GM12878 (cell line): ENCODE data around the gene RUBCNL. TPM values are rescaled to one million over a fixed set of nuclear protein-coding genes. Genes with fewer than 3 reads are reported as not detected.

Experiments
- CBFB ChIP-seq: IDR thresholded peaks from 2 replicates; pipeline ENCODE4 v1.6.1; 2016; ENCODE audit warnings: antibody characterized with exemption, low read depth
- CUX1 ChIP-seq: IDR thresholded peaks from 2 replicates; pipeline ENCODE4 v1.6.1; 2012; ENCODE audit warnings: improper control_type of control experiment, low read depth, low read length; ENCODE audit not compliant: insufficient replicate concordance
- EGR1 ChIP-seq, 2 experiments: IDR thresholded peaks; 1 replicate in 1 of 2; 2 replicates in 1 of 2; pipeline ENCODE4 v1.6.1; 2011 to 2012; ENCODE audit warnings: low read depth in 2 of 2, low read length in 2 of 2, borderline replicate concordance in 1 of 2, mild to moderate bottlenecking in 1 of 2, moderate library complexity in 1 of 2
- HDAC6 ChIP-seq: fragments of 200-600 bp; sonication (generic); IDR thresholded peaks from one replicate; pipeline ENCODE4 v1.8.0; 2017; ENCODE audit warnings: antibody characterized with exemption; ENCODE audit not compliant: unreplicated experiment
- HDGF ChIP-seq: fragments of 450-650 bp; IDR thresholded peaks from 2 replicates; pipeline ENCODE4 v1.6.1; 2016; ENCODE audit warnings: antibody characterized with exemption
- NFXL1 ChIP-seq: fragments of 450-650 bp; IDR thresholded peaks from 2 replicates; pipeline ENCODE4 v1.6.1; 2017; ENCODE audit warnings: antibody characterized with exemption, mild to moderate bottlenecking, borderline replicate concordance
- NR2C1 ChIP-seq: fragments of 450-650 bp; IDR thresholded peaks from 2 replicates; pipeline ENCODE4 v1.6.1; 2017; ENCODE audit warnings: antibody characterized with exemption, mild to moderate bottlenecking, moderate library complexity
- NR2F1 ChIP-seq: fragments of 450-650 bp; conservative IDR thresholded peaks from 2 replicates; pipeline ENCODE4 v1.6.1; 2017; ENCODE audit warnings: mild to moderate bottlenecking
- PAX5 ChIP-seq: IDR thresholded peaks from 2 replicates; pipeline ENCODE4 v1.6.1; 2011; ENCODE audit warnings: low read depth, low read length, borderline replicate concordance
- POLR2A ChIP-seq: IDR thresholded peaks from 2 replicates; pipeline ENCODE4 v1.6.1; 2011; ENCODE audit warnings: low read depth, mild to moderate bottlenecking, low read length
- RFX5 ChIP-seq: IDR thresholded peaks from 2 replicates; pipeline ENCODE4 v1.6.1; 2011; ENCODE audit warnings: low read depth, low read length, improper control_type of control experiment
- RUNX3 ChIP-seq: IDR thresholded peaks from 2 replicates; pipeline ENCODE4 v1.6.1; 2012; ENCODE audit warnings: low read length, inconsistent platforms
- SMC3 ChIP-seq: IDR thresholded peaks from 2 replicates; pipeline ENCODE4 v1.6.1; 2011; ENCODE audit warnings: low read length, improper control_type of control experiment, borderline replicate concordance
- SREBF1 ChIP-seq: IDR thresholded peaks from 2 replicates; pipeline ENCODE4 v1.6.1; 2012; ENCODE audit warnings: mild to moderate bottlenecking, low read length
- YY1 ChIP-seq: IDR thresholded peaks from 2 replicates; pipeline ENCODE4 v1.6.1; 2011; ENCODE audit warnings: low read depth, mild to moderate bottlenecking, low read length
- ZNF687 ChIP-seq: fragments of 450-650 bp; IDR thresholded peaks from 2 replicates; pipeline ENCODE4 v1.6.1; 2017; ENCODE audit warnings: mild to moderate bottlenecking, moderate library complexity
- ZZZ3 ChIP-seq: IDR thresholded peaks from 2 replicates; pipeline ENCODE4 v1.6.1; 2011; ENCODE audit warnings: low read depth; ENCODE audit not compliant: control insufficient read depth, insufficient read length
- polyA plus RNA-seq, 11 experiments: library from polyadenylated mRNA; depleted of rRNA in 4 of 11; unstranded in 6 of 11; stranded (reverse) in 5 of 11; fragments of >200 nt; fragmentation: Nextera tagmentation in 4 of 11; fragmentation: Illumina TruSeq in 1 of 11; extraction: Ambion mirVana in 4 of 11; extraction: Trizol in 1 of 11; gene quantifications; 1 replicate in 1 of 11; 2 replicates in 10 of 11; pipeline versions ENCODE4 v1.2.1 to v1.2.3, GENCODE V29; 2011 to 2016; ENCODE audit warnings: inconsistent platforms in 2 of 11, missing spikeins in 2 of 11, low read depth in 1 of 11
- total RNA-seq, 4 experiments: library from RNA; depleted of rRNA in 3 of 4; stranded (reverse); fragments of >200 nt in 3 of 4; fragmentation: Illumina TruSeq in 1 of 4; extraction: Trizol in 1 of 4; gene quantifications; 2 replicates each; pipeline versions ENCODE4 v1.2.1 to v1.2.3, GENCODE V29; 2013 to 2021
- TF ChIP-seq, protein P1 (sequence below): fragments of 450-650 bp; IDR thresholded peaks from 2 replicates; pipeline ENCODE4 v1.6.1; 2017; ENCODE audit warnings: low read depth, mild to moderate bottlenecking, moderate library complexity

RUBCNL gene
- total and polyA plus RNA-seq, 10 of the 15 experiments (the other 5 are each of a cell fraction or from before 2014, with no cell fraction given): 0.71 to 51.9 (median 38.2) TPM

DNA sequence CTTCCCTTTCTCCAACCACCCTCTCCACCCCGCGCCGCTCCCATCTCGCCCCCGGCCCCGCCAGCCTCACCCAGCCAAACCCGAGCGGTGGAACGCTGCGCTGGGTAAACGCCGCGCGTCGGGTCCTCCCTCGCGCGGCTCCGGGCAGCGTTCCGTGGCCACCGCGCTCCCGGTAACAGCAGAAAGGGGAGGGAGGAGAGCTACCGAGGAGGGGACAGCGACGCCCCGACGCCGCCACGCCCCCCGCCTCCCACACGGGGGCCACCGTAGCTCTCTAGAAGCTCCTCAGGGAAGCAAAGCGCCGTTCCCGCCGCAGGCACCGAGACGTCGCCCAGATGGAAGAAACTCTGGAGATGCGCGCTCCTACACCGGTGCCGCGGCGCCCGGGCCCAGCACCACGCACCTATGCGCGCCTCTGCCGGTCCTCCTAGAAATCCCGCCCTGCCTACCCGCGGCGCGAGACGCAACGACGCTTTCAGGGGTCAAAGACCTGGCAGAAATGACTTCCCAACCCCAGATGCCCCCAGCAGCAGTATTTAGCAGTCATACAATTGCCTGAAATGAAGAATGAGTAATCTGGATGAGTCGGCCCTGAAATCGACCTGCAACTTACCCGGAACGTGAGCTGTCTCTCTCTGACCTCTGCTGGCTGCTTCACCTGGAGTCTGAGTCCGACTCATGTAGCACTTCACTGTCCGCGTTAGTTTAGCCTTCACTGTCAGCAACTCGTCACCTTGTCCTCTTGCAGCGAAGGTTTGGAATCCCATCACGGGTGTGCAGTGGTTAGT lies at the start of gene RUBCNL (continued):
- TF ChIP-seq ZNF687: no peak
- no peak for TF ChIP-seq CBFB
- peak; percentile 65 for TF ChIP-seq POLR2A
- no peak for TF ChIP-seq ZZZ3
- TF ChIP-seq NR2C1: peak; percentile 48; the same call in 1 of the 2 replicates
- TF ChIP-seq RUNX3: no peak; the same call in 1 of the 2 replicates
- peak; percentile 97 for TF ChIP-seq HDAC6
- no peak for TF ChIP-seq SMC3
- peak in 1 of 2 experiments; percentile 60; a peak in 2 of 3 replicates for TF ChIP-seq EGR1 (IDR thresholded peaks at IDR 0.05; ENCODE audit: borderline replicate concordance in 1 of 2, low read depth in 2 of 2, low read length in 2 of 2)
- peak; percentile 89 for TF ChIP-seq NR2F1
- no peak for TF ChIP-seq YY1
- TF ChIP-seq CUX1: no peak
- TF ChIP-seq SREBF1: no peak
- no peak for TF ChIP-seq HDGF
- TF ChIP-seq NFXL1: no peak
- TF ChIP-seq, protein P1, sequence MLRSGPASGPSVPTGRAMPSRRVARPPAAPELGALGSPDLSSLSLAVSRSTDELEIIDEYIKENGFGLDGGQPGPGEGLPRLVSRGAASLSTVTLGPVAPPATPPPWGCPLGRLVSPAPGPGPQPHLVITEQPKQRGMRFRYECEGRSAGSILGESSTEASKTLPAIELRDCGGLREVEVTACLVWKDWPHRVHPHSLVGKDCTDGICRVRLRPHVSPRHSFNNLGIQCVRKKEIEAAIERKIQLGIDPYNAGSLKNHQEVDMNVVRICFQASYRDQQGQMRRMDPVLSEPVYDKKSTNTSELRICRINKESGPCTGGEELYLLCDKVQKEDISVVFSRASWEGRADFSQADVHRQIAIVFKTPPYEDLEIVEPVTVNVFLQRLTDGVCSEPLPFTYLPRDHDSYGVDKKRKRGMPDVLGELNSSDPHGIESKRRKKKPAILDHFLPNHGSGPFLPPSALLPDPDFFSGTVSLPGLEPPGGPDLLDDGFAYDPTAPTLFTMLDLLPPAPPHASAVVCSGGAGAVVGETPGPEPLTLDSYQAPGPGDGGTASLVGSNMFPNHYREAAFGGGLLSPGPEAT: no peak
- TF ChIP-seq PAX5: no peak
- no peak for TF ChIP-seq RFX5
